HEK293 (cell line): ENCODE results near the gene PRC1.

Source experiments
- CTCF ChIA-PET: fragments of 350-600 bp; formaldehyde crosslinking; extraction: SDS; loops from one replicate; lab custom pipeline; 2021; ENCODE audit warnings: antibody characterized with exemption; lab: Yijun Ruan, JAX
- POLR2A ChIA-PET: fragments of 300-600 bp; formaldehyde crosslinking; extraction: SDS; loops from one replicate; lab custom pipeline; 2020; ENCODE audit warnings: antibody characterized with exemption, inconsistent platforms; lab: Yijun Ruan, JAX
- H3K27ac ChIP-seq: fragments of 200-500 bp; sonication (Bioruptor generic); 2 replicates; pipeline ENCODE4 v1.5.1; 2014; ENCODE audit warnings: low read depth, low read length, control low read depth, inconsistent platforms; ENCODE audit errors: extremely low read depth
- H3K36me3 ChIP-seq, 2 experiments: fragments of 200-500 bp in 1 of 2; sonication (Bioruptor generic) in 1 of 2; 1 replicate in 1 of 2; 2 replicates in 1 of 2; pipeline ENCODE4 v1.5.1; 2014 to 2017; ENCODE audit warnings: inconsistent platforms in 2 of 2, low read length in 2 of 2; ENCODE audit not compliant: control insufficient read depth in 2 of 2, insufficient read depth in 1 of 2
- H3K4me1 ChIP-seq: fragments of 200-500 bp; sonication (Bioruptor generic); 2 replicates; pipeline ENCODE4 v1.5.1; 2014; ENCODE audit warnings: mild to moderate bottlenecking, low read length, inconsistent platforms; ENCODE audit not compliant: control insufficient read depth, insufficient read depth
- H3K4me3 ChIP-seq: 2 replicates; pipeline ENCODE4 v1.5.1; 2011; ENCODE audit warnings: low read depth, mild to moderate bottlenecking, control low read depth, low read length, moderate library complexity
- H3K9me3 ChIP-seq: fragments of 200-500 bp; sonication (Bioruptor generic); 2 replicates; pipeline ENCODE4 v1.5.1; 2014; ENCODE audit warnings: low read depth, low read length, inconsistent platforms; ENCODE audit not compliant: control insufficient read depth, insufficient read depth
- BCL11A ChIP-seq: fragments of 450-650 bp; formaldehyde crosslinking; IDR thresholded peaks from 2 replicates; pipeline ENCODE4 v1.5.1; 2016; ENCODE audit warnings: low read depth, missing biosample characterization, missing genetic modification characterization
- KLF1 ChIP-seq: fragments of 450-650 bp; formaldehyde crosslinking; IDR thresholded peaks from 2 replicates; pipeline ENCODE4 v1.5.1; 2016; ENCODE audit warnings: missing biosample characterization, missing genetic modification characterization
- KLF9 ChIP-seq: fragments of 450-650 bp; formaldehyde crosslinking; IDR thresholded peaks from 2 replicates; pipeline ENCODE4 v1.5.1; 2016; ENCODE audit warnings: missing biosample characterization, missing genetic modification characterization, low read depth
- MEIS1 ChIP-seq: sonication (generic); formaldehyde crosslinking; IDR thresholded peaks from 2 replicates; pipeline ENCODE4 v1.8.1; 2022; ENCODE audit warnings: missing genetic modification reagents, mild to moderate bottlenecking, borderline replicate concordance
- MYNN ChIP-seq: fragments of 450-650 bp; formaldehyde crosslinking; IDR thresholded peaks from 2 replicates; pipeline ENCODE4 v1.5.1; 2016; ENCODE audit warnings: missing biosample characterization, missing genetic modification characterization, borderline replicate concordance
- REPIN1 ChIP-seq: fragments of 450-650 bp; formaldehyde crosslinking; IDR thresholded peaks from 2 replicates; pipeline ENCODE4 v1.5.1; 2017; ENCODE audit warnings: missing biosample characterization, missing genetic modification characterization, low read depth
- SALL2 ChIP-seq: fragments of 450-650 bp; formaldehyde crosslinking; IDR thresholded peaks from 2 replicates; pipeline ENCODE4 v1.5.0; 2017; ENCODE audit warnings: missing biosample characterization, mild to moderate bottlenecking, missing genetic modification characterization, borderline replicate concordance
- ZBTB17 ChIP-seq: fragments of 450-650 bp; formaldehyde crosslinking; IDR thresholded peaks from 2 replicates; pipeline ENCODE4 v1.5.1; 2016; ENCODE audit warnings: missing biosample characterization, missing genetic modification characterization
- ZNF202 ChIP-seq: fragments of 450-650 bp; formaldehyde crosslinking; IDR thresholded peaks from 2 replicates; pipeline ENCODE4 v1.5.1; 2016; ENCODE audit warnings: missing biosample characterization, missing genetic modification characterization, borderline replicate concordance
- ZNF239 ChIP-seq: fragments of 450-650 bp; formaldehyde crosslinking; IDR thresholded peaks from 2 replicates; pipeline ENCODE4 v1.5.1; 2016; ENCODE audit warnings: missing biosample characterization, missing genetic modification characterization
- ZNF426 ChIP-seq: fragments of 450-650 bp; formaldehyde crosslinking; IDR thresholded peaks from 2 replicates; pipeline ENCODE4 v1.5.1; 2017; ENCODE audit warnings: missing biosample characterization, missing genetic modification characterization, mild to moderate bottlenecking, inconsistent platforms, moderate library complexity
- ZNF555 ChIP-seq: fragments of 450-650 bp; formaldehyde crosslinking; conservative IDR thresholded peaks from 2 replicates; pipeline ENCODE4 v1.5.1; 2017; ENCODE audit warnings: missing biosample characterization, mild to moderate bottlenecking, missing genetic modification characterization, inconsistent platforms
- ZNF623 ChIP-seq: fragments of 450-650 bp; formaldehyde crosslinking; IDR thresholded peaks from 2 replicates; pipeline ENCODE4 v1.5.1; 2016; ENCODE audit warnings: missing biosample characterization, missing genetic modification characterization
- ZNF654 ChIP-seq: fragments of 450-650 bp; formaldehyde crosslinking; IDR thresholded peaks from 2 replicates; pipeline ENCODE4 v1.5.1; 2016; ENCODE audit warnings: low read depth, missing biosample characterization, missing genetic modification characterization
- ZNF670 ChIP-seq: fragments of 450-650 bp; formaldehyde crosslinking; IDR thresholded peaks from 2 replicates; pipeline ENCODE4 v1.5.1; 2016; ENCODE audit warnings: missing biosample characterization, missing genetic modification characterization, low read depth
- ZNF76 ChIP-seq: fragments of 450-650 bp; formaldehyde crosslinking; IDR thresholded peaks from 2 replicates; pipeline ENCODE4; 2016; ENCODE audit warnings: low read depth, missing biosample characterization, missing genetic modification characterization, borderline replicate concordance
- ZNF792 ChIP-seq: fragments of 450-650 bp; formaldehyde crosslinking; IDR thresholded peaks from 2 replicates; pipeline ENCODE4 v1.5.1; 2016; ENCODE audit warnings: missing biosample characterization, missing genetic modification characterization
- TF ChIP-seq, protein P1 (sequence below): fragments of 450-650 bp; formaldehyde crosslinking; IDR thresholded peaks from 2 replicates; pipeline ENCODE4 v1.5.1; 2016; ENCODE audit warnings: missing biosample characterization, missing genetic modification characterization
- TF ChIP-seq, protein P2 (sequence below): fragments of 450-650 bp; IDR thresholded peaks from 2 replicates; pipeline ENCODE4 v1.5.1; 2018; ENCODE audit warnings: missing biosample characterization, mild to moderate bottlenecking, missing genetic modification characterization
- TF ChIP-seq, protein P3 (sequence below): fragments of 450-650 bp; formaldehyde crosslinking; IDR thresholded peaks from 2 replicates; pipeline ENCODE4 v1.5.1; 2016; ENCODE audit warnings: missing biosample characterization, missing genetic modification characterization
- TF ChIP-seq, protein P4 (sequence below): fragments of 450-650 bp; formaldehyde crosslinking; IDR thresholded peaks from 2 replicates; pipeline ENCODE4 v1.5.1; 2016; ENCODE audit warnings: missing biosample characterization, missing genetic modification characterization, borderline replicate concordance

The PRC1 gene

DNA sequence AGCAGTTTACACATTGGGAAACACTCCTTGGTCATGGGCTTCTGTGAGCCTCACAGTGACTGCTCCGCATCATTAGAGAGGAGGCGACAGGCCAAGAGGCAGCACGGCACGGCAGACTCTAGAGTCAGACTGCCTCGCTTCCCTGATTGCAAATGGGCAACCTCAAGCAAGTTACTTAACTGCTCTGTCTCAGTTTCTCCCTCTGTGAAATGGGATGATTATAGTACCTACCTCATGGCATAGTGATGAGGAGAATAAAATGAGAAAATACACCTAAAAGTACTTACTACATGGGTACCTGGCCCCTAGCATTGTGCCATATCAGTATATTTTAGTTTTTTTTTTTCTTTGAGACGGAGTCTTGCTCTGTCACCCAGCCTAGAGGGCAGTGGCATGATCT is 43.7 kb downstream of the PRC1 start:
- Histone ChIP-seq H3K36me3 (peaks cover 41 to 80% of the 10 kb centered on the region in 2 experiments), H3K9me3 (no peaks in the 10 kb centered on the region), H3K27ac (no peak overlapping the region), H3K4me3 (no peak overlapping the region), H3K4me1 (no peaks in the 10 kb centered on the region)
- ChIA-PET CTCF (interaction anchor here (0.8 to 2.0 kb wide), 3 partner anchors 16 to 321 kb away, joined by 3 to 8 read pairs (median 3); partner anchors contain the start of genes HDDC3 and UNC45A), POLR2A (no interaction called here)
- TF ChIP-seq BCL11A = no peak
- no peak for TF ChIP-seq ZNF670
- TF ChIP-seq ZNF654 (tag by site-specific recombination) = no peak
- no peak for TF ChIP-seq ZNF202
- no peak for TF ChIP-seq ZNF76 (tag by site-specific recombination)

DNA sequence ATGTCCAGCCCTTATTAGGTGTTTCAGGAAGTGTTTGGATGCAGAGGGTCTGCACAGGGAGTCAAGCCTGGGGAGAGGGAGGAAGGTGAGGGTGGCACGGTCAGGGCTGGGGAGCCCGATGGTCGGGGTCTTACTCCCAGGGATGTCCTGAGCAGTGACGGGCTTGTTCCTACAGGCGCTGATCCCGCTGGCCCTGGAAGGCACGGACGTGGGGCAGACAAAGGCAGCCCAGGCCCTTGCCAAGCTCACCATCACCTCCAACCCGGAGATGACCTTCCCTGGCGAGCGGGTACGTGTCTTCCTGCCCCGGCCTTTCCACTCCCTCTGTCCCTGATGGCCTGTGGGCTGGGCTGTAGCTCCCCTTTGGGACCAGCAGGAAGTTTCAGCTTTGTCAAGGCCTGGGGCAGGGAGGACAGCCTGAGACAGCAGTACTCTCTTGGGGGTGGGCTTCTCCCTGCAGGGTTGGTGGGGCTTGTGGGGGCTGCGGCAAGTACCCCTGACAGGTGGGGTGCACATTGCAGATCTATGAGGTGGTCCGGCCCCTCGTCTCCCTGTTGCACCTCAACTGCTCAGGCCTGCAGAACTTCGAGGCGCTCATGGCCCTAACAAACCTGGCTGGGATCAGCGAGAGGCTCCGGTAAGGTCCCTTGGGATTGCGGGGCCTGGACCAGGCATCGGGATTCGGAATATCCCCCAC is 44.2 kb downstream of the PRC1 start:
- CTCF ChIA-PET = interaction anchor here (0.8 to 2.0 kb wide), 3 partner anchors 16 to 322 kb away, joined by 3 to 8 read pairs (median 3); partner anchors contain the start of genes HDDC3 and UNC45A
- Histone ChIP-seq H3K36me3 (peaks cover 44 to 84% of the 10 kb centered on the region in 2 experiments), H3K27ac (no peak overlapping the region)
- TF ChIP-seq, protein P1, sequence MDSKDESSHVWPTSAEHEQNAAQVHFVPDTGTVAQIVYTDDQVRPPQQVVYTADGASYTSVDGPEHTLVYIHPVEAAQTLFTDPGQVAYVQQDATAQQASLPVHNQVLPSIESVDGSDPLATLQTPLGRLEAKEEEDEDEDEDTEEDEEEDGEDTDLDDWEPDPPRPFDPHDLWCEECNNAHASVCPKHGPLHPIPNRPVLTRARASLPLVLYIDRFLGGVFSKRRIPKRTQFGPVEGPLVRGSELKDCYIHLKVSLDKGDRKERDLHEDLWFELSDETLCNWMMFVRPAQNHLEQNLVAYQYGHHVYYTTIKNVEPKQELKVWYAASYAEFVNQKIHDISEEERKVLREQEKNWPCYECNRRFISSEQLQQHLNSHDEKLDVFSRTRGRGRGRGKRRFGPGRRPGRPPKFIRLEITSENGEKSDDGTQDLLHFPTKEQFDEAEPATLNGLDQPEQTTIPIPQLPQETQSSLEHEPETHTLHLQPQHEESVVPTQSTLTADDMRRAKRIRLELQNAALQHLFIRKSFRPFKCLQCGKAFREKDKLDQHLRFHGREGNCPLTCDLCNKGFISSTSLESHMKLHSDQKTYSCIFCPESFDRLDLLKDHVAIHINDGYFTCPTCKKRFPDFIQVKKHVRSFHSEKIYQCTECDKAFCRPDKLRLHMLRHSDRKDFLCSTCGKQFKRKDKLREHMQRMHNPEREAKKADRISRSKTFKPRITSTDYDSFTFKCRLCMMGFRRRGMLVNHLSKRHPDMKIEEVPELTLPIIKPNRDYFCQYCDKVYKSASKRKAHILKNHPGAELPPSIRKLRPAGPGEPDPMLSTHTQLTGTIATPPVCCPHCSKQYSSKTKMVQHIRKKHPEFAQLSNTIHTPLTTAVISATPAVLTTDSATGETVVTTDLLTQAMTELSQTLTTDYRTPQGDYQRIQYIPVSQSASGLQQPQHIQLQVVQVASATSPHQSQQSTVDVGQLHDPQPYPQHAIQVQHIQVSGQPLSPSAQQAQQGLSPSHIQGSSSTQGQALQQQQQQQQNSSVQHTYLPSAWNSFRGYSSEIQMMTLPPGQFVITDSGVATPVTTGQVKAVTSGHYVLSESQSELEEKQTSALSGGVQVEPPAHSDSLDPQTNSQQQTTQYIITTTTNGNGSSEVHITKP (tag by site-specific recombination) = no peak
- no peak for TF ChIP-seq ZNF426 (tag by site-specific recombination)
- no peak for TF ChIP-seq KLF9 (tag by site-specific recombination)
- TF ChIP-seq ZNF239 (tag by site-specific recombination) = no peak
- no peak for TF ChIP-seq MYNN (tag by site-specific recombination)
- TF ChIP-seq, protein P2, sequence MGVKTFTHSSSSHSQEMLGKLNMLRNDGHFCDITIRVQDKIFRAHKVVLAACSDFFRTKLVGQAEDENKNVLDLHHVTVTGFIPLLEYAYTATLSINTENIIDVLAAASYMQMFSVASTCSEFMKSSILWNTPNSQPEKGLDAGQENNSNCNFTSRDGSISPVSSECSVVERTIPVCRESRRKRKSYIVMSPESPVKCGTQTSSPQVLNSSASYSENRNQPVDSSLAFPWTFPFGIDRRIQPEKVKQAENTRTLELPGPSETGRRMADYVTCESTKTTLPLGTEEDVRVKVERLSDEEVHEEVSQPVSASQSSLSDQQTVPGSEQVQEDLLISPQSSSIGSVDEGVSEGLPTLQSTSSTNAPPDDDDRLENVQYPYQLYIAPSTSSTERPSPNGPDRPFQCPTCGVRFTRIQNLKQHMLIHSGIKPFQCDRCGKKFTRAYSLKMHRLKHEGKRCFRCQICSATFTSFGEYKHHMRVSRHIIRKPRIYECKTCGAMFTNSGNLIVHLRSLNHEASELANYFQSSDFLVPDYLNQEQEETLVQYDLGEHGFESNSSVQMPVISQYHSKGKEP (tag by site-specific recombination) = no peak
- TF ChIP-seq ZNF202 = no peak
- no peak for TF ChIP-seq ZNF792
- TF ChIP-seq ZNF555 = no peak
- TF ChIP-seq, protein P3, sequence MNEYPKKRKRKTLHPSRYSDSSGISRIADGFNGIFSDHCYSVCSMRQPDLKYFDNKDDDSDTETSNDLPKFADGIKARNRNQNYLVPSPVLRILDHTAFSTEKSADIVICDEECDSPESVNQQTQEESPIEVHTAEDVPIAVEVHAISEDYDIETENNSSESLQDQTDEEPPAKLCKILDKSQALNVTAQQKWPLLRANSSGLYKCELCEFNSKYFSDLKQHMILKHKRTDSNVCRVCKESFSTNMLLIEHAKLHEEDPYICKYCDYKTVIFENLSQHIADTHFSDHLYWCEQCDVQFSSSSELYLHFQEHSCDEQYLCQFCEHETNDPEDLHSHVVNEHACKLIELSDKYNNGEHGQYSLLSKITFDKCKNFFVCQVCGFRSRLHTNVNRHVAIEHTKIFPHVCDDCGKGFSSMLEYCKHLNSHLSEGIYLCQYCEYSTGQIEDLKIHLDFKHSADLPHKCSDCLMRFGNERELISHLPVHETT (tag by site-specific recombination) = no peak
- TF ChIP-seq MEIS1 (CRISPR knock-in tag) = no peak
- TF ChIP-seq, protein P4, sequence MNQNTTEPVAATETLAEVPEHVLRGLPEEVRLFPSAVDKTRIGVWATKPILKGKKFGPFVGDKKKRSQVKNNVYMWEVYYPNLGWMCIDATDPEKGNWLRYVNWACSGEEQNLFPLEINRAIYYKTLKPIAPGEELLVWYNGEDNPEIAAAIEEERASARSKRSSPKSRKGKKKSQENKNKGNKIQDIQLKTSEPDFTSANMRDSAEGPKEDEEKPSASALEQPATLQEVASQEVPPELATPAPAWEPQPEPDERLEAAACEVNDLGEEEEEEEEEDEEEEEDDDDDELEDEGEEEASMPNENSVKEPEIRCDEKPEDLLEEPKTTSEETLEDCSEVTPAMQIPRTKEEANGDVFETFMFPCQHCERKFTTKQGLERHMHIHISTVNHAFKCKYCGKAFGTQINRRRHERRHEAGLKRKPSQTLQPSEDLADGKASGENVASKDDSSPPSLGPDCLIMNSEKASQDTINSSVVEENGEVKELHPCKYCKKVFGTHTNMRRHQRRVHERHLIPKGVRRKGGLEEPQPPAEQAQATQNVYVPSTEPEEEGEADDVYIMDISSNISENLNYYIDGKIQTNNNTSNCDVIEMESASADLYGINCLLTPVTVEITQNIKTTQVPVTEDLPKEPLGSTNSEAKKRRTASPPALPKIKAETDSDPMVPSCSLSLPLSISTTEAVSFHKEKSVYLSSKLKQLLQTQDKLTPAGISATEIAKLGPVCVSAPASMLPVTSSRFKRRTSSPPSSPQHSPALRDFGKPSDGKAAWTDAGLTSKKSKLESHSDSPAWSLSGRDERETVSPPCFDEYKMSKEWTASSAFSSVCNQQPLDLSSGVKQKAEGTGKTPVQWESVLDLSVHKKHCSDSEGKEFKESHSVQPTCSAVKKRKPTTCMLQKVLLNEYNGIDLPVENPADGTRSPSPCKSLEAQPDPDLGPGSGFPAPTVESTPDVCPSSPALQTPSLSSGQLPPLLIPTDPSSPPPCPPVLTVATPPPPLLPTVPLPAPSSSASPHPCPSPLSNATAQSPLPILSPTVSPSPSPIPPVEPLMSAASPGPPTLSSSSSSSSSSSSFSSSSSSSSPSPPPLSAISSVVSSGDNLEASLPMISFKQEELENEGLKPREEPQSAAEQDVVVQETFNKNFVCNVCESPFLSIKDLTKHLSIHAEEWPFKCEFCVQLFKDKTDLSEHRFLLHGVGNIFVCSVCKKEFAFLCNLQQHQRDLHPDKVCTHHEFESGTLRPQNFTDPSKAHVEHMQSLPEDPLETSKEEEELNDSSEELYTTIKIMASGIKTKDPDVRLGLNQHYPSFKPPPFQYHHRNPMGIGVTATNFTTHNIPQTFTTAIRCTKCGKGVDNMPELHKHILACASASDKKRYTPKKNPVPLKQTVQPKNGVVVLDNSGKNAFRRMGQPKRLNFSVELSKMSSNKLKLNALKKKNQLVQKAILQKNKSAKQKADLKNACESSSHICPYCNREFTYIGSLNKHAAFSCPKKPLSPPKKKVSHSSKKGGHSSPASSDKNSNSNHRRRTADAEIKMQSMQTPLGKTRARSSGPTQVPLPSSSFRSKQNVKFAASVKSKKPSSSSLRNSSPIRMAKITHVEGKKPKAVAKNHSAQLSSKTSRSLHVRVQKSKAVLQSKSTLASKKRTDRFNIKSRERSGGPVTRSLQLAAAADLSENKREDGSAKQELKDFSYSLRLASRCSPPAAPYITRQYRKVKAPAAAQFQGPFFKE = no peak
- no peak for TF ChIP-seq REPIN1 (tag by site-specific recombination)
- no peak for TF ChIP-seq ZNF654 (tag by site-specific recombination)
- TF ChIP-seq SALL2 (tag by site-specific recombination) = no peak
- no peak for TF ChIP-seq ZNF623 (tag by site-specific recombination)
- TF ChIP-seq ZBTB17 (tag by site-specific recombination) = no peak
- no peak for TF ChIP-seq KLF1 (tag by site-specific recombination)

More for the DNA sequence above, 44.2 kb downstream of the PRC1 start:
- POLR2A ChIA-PET = interaction anchor here (1.0 kb wide), 1 partner anchor 15 kb away, joined by 4 read pairs; the partner anchor contains the start of gene UNC45A
- Histone ChIP-seq H3K9me3 (no peaks in the 10 kb centered on the region), H3K4me3 (no peak overlapping the region), H3K4me1 (no peaks in the 10 kb centered on the region)
